Right lung (tissue), 5 donors: ENCODE results near the gene C11orf91. TPM values are rescaled to one million over a fixed set of nuclear protein-coding genes. Genes with fewer than 3 reads are reported as not detected.

ENCODE experiments used
- DNase-seq, 2 donors: peaks; one replicate each; pipeline ENCODE4 v3.0.0-alpha.2; 2013
- polyA plus RNA-seq, 5 donors: library from polyadenylated mRNA; unstranded; fragments of 120-200 nt; gene quantifications; one replicate each; pipeline versions ENCODE4 v1.2.1 to v1.2.3, GENCODE V29; 2013; ENCODE audit warnings: inconsistent platforms in 1 of 5, low replicate concordance in 1 of 5; ENCODE audit not compliant: insufficient read length in 5 of 5, insufficient read depth in 1 of 5

Gene C11orf91
- polyA plus RNA-seq, 5 donors: not detected

DNA sequence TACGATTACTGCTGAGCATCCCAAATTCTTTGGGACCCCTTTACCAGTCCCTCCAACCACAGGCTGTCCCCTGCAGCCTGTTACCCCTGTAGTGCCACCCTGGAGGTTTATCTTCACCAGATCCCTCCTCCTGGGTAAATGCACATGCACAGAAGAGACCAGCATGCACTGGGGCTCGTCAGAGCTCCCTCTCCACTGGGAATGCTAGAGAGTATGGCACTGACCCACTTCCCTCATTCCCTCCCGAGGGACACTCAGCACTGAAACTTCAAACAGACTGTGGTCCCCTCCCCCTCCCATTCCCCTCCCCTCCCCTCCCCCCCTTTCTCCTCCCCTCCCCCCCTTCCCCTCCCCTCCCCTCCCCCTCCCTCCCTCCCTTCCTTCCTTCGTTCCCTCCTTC, 49.1 kb downstream of the C11orf91 start:
- no peak for DNase-seq

DNA sequence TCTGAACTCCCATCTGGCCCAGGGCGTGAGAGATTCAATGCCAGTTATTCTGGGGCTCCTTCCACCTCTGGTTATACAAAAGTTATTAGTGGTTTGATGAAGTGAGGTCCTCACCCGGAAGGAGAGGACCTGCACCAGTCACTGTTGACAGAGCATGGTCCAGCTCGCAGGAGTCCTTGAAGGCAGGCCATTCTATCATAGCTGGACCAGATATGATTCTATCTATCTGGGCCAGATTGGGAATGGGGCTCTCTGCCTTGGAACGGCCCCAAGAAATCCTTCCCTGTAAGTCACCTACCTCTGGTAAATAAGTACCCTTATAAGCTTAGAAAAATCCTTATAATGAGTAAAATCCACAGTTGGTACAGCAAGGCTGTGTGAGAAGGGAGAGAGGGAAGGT, 50.7 kb downstream of the C11orf91 start:
- no peak for DNase-seq

Other genes with a start within 250 kb of the C11orf91 start
- 100 to 1,000 TPM; 180 to 265 (median 225) TPM for gene CD59, start 35.6 kb upstream of the C11orf91 start, polyA plus RNA-seq
- gene FBXO3, start 73.7 kb upstream of the C11orf91 start, polyA plus RNA-seq: 10 to 100 TPM; 38.1 to 57.3 (median 55.9) TPM
- 10 to 100 TPM; 34.0 to 50.1 (median 39.7) TPM for gene LMO2, start 191.2 kb upstream of the C11orf91 start, polyA plus RNA-seq